Cardiac muscle cell (in vitro differentiated cells and primary cell): ENCODE measurements around the gene ROCK2. TPM values are rescaled to one million over a fixed set of nuclear protein-coding genes. Genes with fewer than 3 reads are reported as not detected.

Experiments used
- DNase-seq, 2 donors: peaks; one replicate each; pipeline versions ENCODE4 v3.0.0 to v3.0.0-alpha.2; 2010 to 2017; ENCODE audit warnings: low read depth in 1 of 2, low spot score in 1 of 2
- H3K27ac ChIP-seq: fragments of 200-600 bp; sonication (generic); 2 replicates; pipeline ENCODE4 v1.5.1; 2016
- H3K27me3 ChIP-seq: fragments of 200-600 bp; sonication (generic); 2 replicates; pipeline ENCODE4 v1.6.0; 2016; ENCODE audit warnings: control low read depth
- H3K36me3 ChIP-seq: fragments of 200-600 bp; sonication (generic); 2 replicates; pipeline ENCODE4 v1.5.1; 2016; ENCODE audit warnings: control low read depth
- H3K4me1 ChIP-seq: fragments of 200-600 bp; sonication (generic); 2 replicates; pipeline ENCODE4 v1.8.1; 2017; ENCODE audit warnings: low read depth, mild to moderate bottlenecking, mixed run types
- H3K4me3 ChIP-seq: fragments of 200-600 bp; sonication (generic); 2 replicates; pipeline ENCODE4 v1.5.1; 2016; ENCODE audit warnings: mild to moderate bottlenecking
- H3K9me3 ChIP-seq: fragments of 200-600 bp; sonication (generic); 2 replicates; pipeline ENCODE4 v1.5.1; 2017; ENCODE audit warnings: low read depth, mild to moderate bottlenecking, control low read depth
- CTCF ChIP-seq: IDR thresholded peaks from 2 replicates; pipeline ENCODE4 v1.5.1; 2012; ENCODE audit warnings: low read depth, mild to moderate bottlenecking, low read length
- polyA plus RNA-seq: library from polyadenylated mRNA; unstranded; fragments of >200 nt; fragmentation: Nextera tagmentation; extraction: Ambion mirVana; gene quantifications from 2 replicates; pipeline ENCODE4 v1.2.1, GENCODE V29; 2016
- total RNA-seq: library from RNA; depleted of rRNA; stranded (reverse); fragments of >200 nt; gene quantifications from 2 replicates; pipeline ENCODE4 v1.2.3, GENCODE V29; 2016

ROCK2 gene
- total and polyA plus RNA-seq, 2 experiments from 2014 or later, result 18.9 to 31.7 TPM

GRCh38 chr2:11154923-11155380, 189.5 kb downstream of the ROCK2 start:
- Histone ChIP-seq H3K4me3 (peak overlapping the region; percentile 32), H3K36me3 (no peaks in the 10 kb centered on the region), H3K9me3 (no peaks in the 10 kb centered on the region), H3K27me3 (peaks cover 4% of the 10 kb centered on the region), H3K4me1 (no peaks in the 10 kb centered on the region), H3K27ac (peak overlapping the region; percentile 50)
- peak; percentile 98 to 99 for DNase-seq
- no peak for TF ChIP-seq CTCF

GRCh38 chr2:11154016-11154922, 190.2 kb downstream of the ROCK2 start:
- no peak for TF ChIP-seq CTCF
- Histone ChIP-seq H3K27me3 (peaks cover 4% of the 10 kb centered on the region), H3K27ac (peak overlapping the region; percentile 50), H3K4me1 (no peaks in the 10 kb centered on the region), H3K36me3 (no peaks in the 10 kb centered on the region), H3K4me3 (peak overlapping the region; percentile 32), H3K9me3 (no peaks in the 10 kb centered on the region)
- no peak for DNase-seq

- no peak for TF ChIP-seq CTCF
Measured at GRCh38 chr2:11152591-11152990, 191.8 kb downstream of the ROCK2 start.

GRCh38 chr2:11147263-11147662, 197.2 kb downstream of the ROCK2 start:
- no peaks in the 10 kb centered on the region for H3K36me3 ChIP-seq
- H3K4me1 ChIP-seq, result no peaks in the 10 kb centered on the region
- H3K4me3 ChIP-seq, result no peak overlapping the region
- TF ChIP-seq CTCF, result no peak
- H3K27ac ChIP-seq, result no peak overlapping the region
- no peaks in the 10 kb centered on the region for H3K27me3 ChIP-seq
- H3K9me3 ChIP-seq, result no peaks in the 10 kb centered on the region
- no peak for DNase-seq

More at GRCh38 chr2:11152591-11152990, 191.8 kb downstream of the ROCK2 start:
- H3K27me3 ChIP-seq, result peaks cover 4% of the 10 kb centered on the region
- H3K4me3 ChIP-seq, result no peak overlapping the region
- H3K36me3 ChIP-seq, result no peaks in the 10 kb centered on the region
- no peaks in the 10 kb centered on the region for H3K4me1 ChIP-seq
- H3K27ac ChIP-seq, result no peak overlapping the region
- DNase-seq, result no peak
- H3K9me3 ChIP-seq, result no peaks in the 10 kb centered on the region

GRCh38 chr2:11146076-11146475, 198.4 kb downstream of the ROCK2 start:
- DNase-seq, result no peak
- no peak for TF ChIP-seq CTCF

More at GRCh38 chr2:11146076-11146475, 198.4 kb downstream of the ROCK2 start:
- no peak overlapping the region for H3K4me3 ChIP-seq
- H3K27me3 ChIP-seq, result no peaks in the 10 kb centered on the region
- no peaks in the 10 kb centered on the region for H3K36me3 ChIP-seq
- no peaks in the 10 kb centered on the region for H3K9me3 ChIP-seq
- H3K27ac ChIP-seq, result no peak overlapping the region
- no peaks in the 10 kb centered on the region for H3K4me1 ChIP-seq
